ENCODE data around the gene DOLPP1.

- TF ChIP-seq GATA3 (IDR thresholded peaks at IDR 0.05; ENCODE audit: low read depth, low read length) = no peak
- no peak for TF ChIP-seq GATA2 (IDR thresholded peaks at IDR 0.05; ENCODE audit: low read depth, low read length)
Measured at GRCh38 chr9:129077236-129077635, 3.7 kb upstream of the DOLPP1 start.
